Measurements from ENCODE around the gene CRNKL1. TPM values are rescaled to one million over a fixed set of nuclear protein-coding genes. Genes with fewer than 3 reads are reported as not detected.

CRNKL1 gene
- total and polyA plus RNA-seq, 4 donors = 5.0 to 16.2 (median 7.9) TPM

DNA sequence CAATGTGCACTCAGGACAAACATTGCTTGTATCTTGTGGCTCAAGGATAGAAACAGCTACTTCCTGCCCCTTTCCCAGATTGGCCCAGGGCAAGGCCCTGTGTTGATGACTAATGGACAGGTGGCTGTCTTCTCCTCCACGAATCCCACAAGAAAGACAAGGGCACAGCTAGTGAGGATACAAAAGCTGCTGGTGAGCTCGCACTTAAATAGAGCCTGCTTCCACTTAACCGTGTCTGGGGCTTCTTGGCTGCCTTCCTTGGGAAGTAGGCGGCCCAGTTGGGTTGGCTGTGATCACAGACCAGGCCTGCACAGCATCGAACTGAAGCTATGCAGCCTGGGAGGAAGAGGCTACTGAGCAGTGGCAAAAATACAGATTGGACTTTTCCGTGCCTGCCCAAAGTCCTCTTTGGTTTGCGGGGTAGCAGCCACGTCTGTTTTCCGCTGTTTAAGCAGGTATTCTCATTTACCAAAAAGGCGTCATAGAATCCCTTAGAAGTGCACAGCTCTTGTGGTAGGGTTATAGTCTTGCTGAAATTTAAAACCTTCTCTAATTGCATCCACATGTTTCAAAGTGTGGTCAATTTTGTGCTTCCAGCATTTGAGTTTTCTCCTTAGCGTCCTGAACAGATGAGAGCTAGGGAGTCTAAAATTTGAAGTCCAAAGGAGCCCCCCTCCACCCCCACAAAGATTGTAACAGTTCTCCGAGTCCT lies 58.2 kb downstream of the CRNKL1 start:
- TF ChIP-seq RXRA (IDR thresholded peaks at IDR 0.05) = no peak
- peak in 1 of 2 donors; percentile 15 for TF ChIP-seq RAD21 (IDR thresholded peaks at IDR 0.05)
- TF ChIP-seq, protein P1, sequence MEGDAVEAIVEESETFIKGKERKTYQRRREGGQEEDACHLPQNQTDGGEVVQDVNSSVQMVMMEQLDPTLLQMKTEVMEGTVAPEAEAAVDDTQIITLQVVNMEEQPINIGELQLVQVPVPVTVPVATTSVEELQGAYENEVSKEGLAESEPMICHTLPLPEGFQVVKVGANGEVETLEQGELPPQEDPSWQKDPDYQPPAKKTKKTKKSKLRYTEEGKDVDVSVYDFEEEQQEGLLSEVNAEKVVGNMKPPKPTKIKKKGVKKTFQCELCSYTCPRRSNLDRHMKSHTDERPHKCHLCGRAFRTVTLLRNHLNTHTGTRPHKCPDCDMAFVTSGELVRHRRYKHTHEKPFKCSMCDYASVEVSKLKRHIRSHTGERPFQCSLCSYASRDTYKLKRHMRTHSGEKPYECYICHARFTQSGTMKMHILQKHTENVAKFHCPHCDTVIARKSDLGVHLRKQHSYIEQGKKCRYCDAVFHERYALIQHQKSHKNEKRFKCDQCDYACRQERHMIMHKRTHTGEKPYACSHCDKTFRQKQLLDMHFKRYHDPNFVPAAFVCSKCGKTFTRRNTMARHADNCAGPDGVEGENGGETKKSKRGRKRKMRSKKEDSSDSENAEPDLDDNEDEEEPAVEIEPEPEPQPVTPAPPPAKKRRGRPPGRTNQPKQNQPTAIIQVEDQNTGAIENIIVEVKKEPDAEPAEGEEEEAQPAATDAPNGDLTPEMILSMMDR (IDR thresholded peaks at IDR 0.05; ENCODE audit: low read depth, low read length, missing input control) = no peak
- peaks cover 0 to 9% (median 2%) of the 10 kb centered on the region in 4 donors for H3K36me3 ChIP-seq (ENCODE audit: control insufficient read depth in 4 of 4, insufficient read depth in 3 of 4, low read depth in 1 of 4, low read length in 3 of 4)
- no peaks in the 10 kb centered on the region for H3K9me3 ChIP-seq (ENCODE audit: control insufficient read depth in 4 of 4, low read length in 3 of 4)
- WGBS = 84% methylated on average over 12 of the region's 12 CpGs
- peaks cover 4 to 14% (median 6%) of the 10 kb centered on the region in 4 donors for H3K4me1 ChIP-seq (ENCODE audit: control insufficient read depth in 4 of 4, insufficient read depth in 4 of 4, low read length in 3 of 4)
- H3K27ac ChIP-seq (ENCODE audit: low read depth in 1 of 2, low read length in 2 of 2) = peak overlapping the region; percentile 2 to 31
- H3K9ac ChIP-seq (ENCODE audit: low read depth in 1 of 2, low read length in 2 of 2) = no peak overlapping the region
- no peak for DNase-seq (ENCODE audit: low spot score)
- H3K4me3 ChIP-seq (ENCODE audit: low read depth in 1 of 3, low read length in 3 of 3) = no peak overlapping the region
- H3K27me3 ChIP-seq (ENCODE audit: control insufficient read depth in 4 of 4, insufficient read depth in 4 of 4, low read length in 3 of 4) = no peaks in the 10 kb centered on the region

DNA sequence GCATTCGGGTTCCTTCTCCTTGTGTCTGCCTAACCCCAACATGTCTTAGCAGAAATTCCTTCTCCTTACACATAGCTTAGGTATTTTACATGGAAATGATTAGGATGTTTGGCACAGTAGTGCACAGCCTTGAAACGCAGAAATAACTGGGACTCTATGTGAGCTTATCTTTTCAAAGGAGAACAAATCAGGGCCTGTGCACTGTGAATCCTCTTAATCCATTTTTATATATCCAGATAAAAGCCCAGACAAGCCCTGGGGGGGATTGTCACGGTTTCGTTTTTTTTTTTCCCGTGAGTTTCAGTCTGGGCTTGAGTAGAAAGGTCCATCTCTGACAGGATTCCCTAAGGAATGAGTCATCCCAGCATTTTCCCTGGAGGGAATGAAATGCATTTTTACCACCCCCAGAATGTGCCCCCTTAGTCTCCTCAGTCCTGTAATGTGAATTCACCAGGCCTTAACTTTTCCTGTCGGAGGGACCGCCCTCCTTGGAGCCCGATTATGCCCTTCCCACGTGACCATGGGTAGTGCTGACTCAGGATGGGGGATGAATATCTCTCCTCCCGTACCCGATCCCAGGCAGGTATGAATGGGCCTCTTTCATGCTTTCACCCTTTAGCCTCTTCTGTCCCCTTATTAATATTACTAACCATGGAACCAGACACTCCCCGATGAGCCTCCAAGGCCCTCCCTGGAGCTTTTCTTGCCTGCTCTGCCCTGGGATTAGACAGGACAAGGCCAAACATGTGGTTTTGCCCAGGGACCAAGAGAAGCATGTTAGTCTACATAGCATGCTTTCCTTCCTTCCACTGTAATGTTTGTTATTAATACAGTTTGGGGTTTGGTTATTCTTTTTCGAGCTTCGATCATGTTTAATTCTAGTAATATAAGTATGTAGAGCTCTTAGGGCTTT lies 59.0 kb downstream of the CRNKL1 start:
- Histone ChIP-seq H3K27me3 (ENCODE audit: control insufficient read depth in 4 of 4, insufficient read depth in 4 of 4, low read length in 3 of 4) (no peaks in the 10 kb centered on the region), H3K4me3 (ENCODE audit: low read depth in 1 of 3, low read length in 3 of 3) (no peak overlapping the region), H3K27ac (ENCODE audit: low read depth in 1 of 2, low read length in 2 of 2) (peak overlapping the region; percentile 2 to 31), H3K4me1 (ENCODE audit: control insufficient read depth in 4 of 4, insufficient read depth in 4 of 4, low read length in 3 of 4) (peaks cover 0 to 6% (median under 1%) of the 10 kb centered on the region in 4 donors), H3K36me3 (ENCODE audit: control insufficient read depth in 4 of 4, insufficient read depth in 3 of 4, low read depth in 1 of 4, low read length in 3 of 4) (peaks cover 0 to 9% (median 2%) of the 10 kb centered on the region in 4 donors), H3K9me3 (ENCODE audit: control insufficient read depth in 4 of 4, low read length in 3 of 4) (no peaks in the 10 kb centered on the region), H3K9ac (ENCODE audit: low read depth in 1 of 2, low read length in 2 of 2) (no peak overlapping the region)
- TF ChIP-seq HNF4A (conservative IDR thresholded peaks at IDR 0.05) (no peak), TAF1 (conservative IDR thresholded peaks at IDR 0.05) (no peak), FOXA2 (IDR thresholded peaks at IDR 0.05) (no peak), REST (IDR thresholded peaks at IDR 0.05) (no peak), ZBTB33 (IDR thresholded peaks at IDR 0.05) (no peak), RXRA (IDR thresholded peaks at IDR 0.05) (no peak), GABPA (IDR thresholded peaks at IDR 0.05 in 1 of 2, conservative IDR thresholded peaks at IDR 0.05 in 1 of 2) (no peak)
- TF ChIP-seq, protein P1 (IDR thresholded peaks at IDR 0.05; ENCODE audit: low read depth, low read length, missing input control) = no peak
- WGBS = 75% methylated on average over 14 of the region's 14 CpGs
- no peak for DNase-seq (ENCODE audit: low spot score)
